Measurements from ENCODE around the gene ETS1. TPM values are rescaled to one million over a fixed set of nuclear protein-coding genes. Genes with fewer than 3 reads are reported as not detected.

The ETS1 gene
- total RNA-seq, 6 experiments from 2014 or later: 55.2 to 78.6 (median 73.2) TPM

DNA sequence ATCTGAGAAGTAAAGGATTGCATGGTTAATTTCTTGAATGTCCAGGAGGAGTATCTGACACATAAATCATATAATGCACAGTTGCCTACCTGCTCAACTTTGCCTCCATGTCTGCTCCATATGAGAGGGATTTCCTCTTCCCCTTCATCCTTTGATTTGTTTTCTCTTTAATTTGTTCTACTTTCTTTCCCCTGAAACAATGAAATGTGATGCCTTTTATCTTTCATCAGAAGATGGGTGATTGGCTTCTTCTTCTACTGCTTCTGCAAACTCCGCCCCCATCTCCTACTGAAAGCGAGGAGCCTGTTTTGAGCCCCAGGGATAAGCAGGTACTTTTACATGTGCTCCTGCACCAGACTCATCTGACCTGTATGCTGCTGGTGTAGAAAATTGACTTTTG is 9.9 kb upstream of the ETS1 start:
- Mint-ChIP-seq H3K4me3 (no peak overlapping the region), H3K9me3 (no peaks in the 10 kb centered on the region), H3K27ac (no peak overlapping the region), H3K4me1 (ENCODE audit: low read depth) (peaks cover 64% of the 10 kb centered on the region), H3K36me3 (ENCODE audit: low read depth) (no peaks in the 10 kb centered on the region), H3K27me3 (ENCODE audit: insufficient read depth) (peaks cover 1% of the 10 kb centered on the region; the same call in 1 of the 2 replicates)
- DNase-seq: no peak
- TF ChIP-seq CTCF (IDR thresholded peaks at IDR 0.05): no peak

- Mint-ChIP-seq H3K4me1 (ENCODE audit: low read depth) (peaks cover 64% of the 10 kb centered on the region), H3K4me3 (no peak overlapping the region), H3K36me3 (ENCODE audit: low read depth) (no peaks in the 10 kb centered on the region), H3K27ac (no peak overlapping the region), H3K9me3 (no peaks in the 10 kb centered on the region), H3K27me3 (ENCODE audit: insufficient read depth) (peaks cover 3% of the 10 kb centered on the region; the same call in 1 of the 2 replicates)
- TF ChIP-seq CTCF (IDR thresholded peaks at IDR 0.05): no peak
- DNase-seq: no peak
Measured at GRCh38 chr11:128596250-128596649, 8.9 kb upstream of the ETS1 start.

DNA sequence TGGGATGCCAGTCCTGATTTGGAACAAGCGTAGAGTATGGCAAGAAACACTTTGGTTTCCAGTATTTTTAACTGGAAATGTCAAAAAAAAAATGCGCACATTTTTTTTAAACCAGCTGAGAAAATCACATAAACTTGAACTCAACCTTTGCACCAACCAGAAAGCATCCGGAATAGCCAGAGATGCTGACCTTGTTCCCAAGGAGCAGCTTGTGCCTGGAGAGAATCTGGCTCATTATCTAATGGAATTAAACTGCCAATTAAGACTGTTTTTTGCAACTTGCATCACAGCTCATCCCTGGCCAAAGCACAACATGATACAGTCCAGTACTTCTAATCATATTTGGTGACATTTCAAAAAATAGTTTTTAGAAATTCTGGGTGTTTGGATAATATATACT is 8.4 kb upstream of the ETS1 start:
- peaks cover 64% of the 10 kb centered on the region for H3K4me1 Mint-ChIP-seq (ENCODE audit: low read depth)
- no peaks in the 10 kb centered on the region for H3K9me3 Mint-ChIP-seq
- H3K36me3 Mint-ChIP-seq (ENCODE audit: low read depth): no peaks in the 10 kb centered on the region
- H3K27ac Mint-ChIP-seq: no peak overlapping the region
- H3K4me3 Mint-ChIP-seq: no peak overlapping the region
- no peak for TF ChIP-seq CTCF (IDR thresholded peaks at IDR 0.05)
- DNase-seq: no peak
- peaks cover 6% of the 10 kb centered on the region; the same call in 1 of the 2 replicates for H3K27me3 Mint-ChIP-seq (ENCODE audit: insufficient read depth)

- Mint-ChIP-seq H3K27ac (no peak overlapping the region), H3K9me3 (no peaks in the 10 kb centered on the region), H3K27me3 (ENCODE audit: insufficient read depth) (peaks cover 4% of the 10 kb centered on the region; the same call in 1 of the 2 replicates), H3K36me3 (ENCODE audit: low read depth) (no peaks in the 10 kb centered on the region; the same call in 1 of the 2 replicates), H3K4me3 (no peak overlapping the region), H3K4me1 (ENCODE audit: low read depth) (peaks cover 58% of the 10 kb centered on the region)
- DNase-seq: peak; percentile 26
- no peak for TF ChIP-seq CTCF (IDR thresholded peaks at IDR 0.05)
Measured at GRCh38 chr11:128595221-128595620, 7.9 kb upstream of the ETS1 start.

DNA sequence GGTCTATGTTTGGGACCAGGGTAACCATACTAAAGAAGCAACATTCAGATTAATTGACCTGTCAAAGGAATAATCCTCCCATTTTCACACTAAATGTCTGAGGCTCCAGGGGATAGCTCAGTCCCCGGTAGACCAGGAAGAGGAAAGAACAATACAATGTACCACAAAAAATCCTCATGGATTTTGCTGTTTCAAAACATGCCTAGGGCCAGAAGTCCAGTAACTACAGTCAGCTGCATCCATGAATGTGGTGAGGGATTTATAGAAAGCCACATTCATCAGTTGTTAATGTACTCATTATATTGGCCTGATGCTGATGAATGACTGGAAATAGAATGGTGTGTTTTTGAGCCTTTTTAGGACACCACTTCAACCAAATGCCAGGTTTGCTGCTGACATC is 6.9 kb upstream of the ETS1 start:
- TF ChIP-seq CTCF (IDR thresholded peaks at IDR 0.05): no peak
- peaks cover 48% of the 10 kb centered on the region for H3K4me1 Mint-ChIP-seq (ENCODE audit: low read depth)
- H3K27me3 Mint-ChIP-seq (ENCODE audit: insufficient read depth): peaks cover 4% of the 10 kb centered on the region; the same call in 1 of the 2 replicates
- no peaks in the 10 kb centered on the region for H3K9me3 Mint-ChIP-seq
- DNase-seq: no peak
- no peaks in the 10 kb centered on the region; the same call in 1 of the 2 replicates for H3K36me3 Mint-ChIP-seq (ENCODE audit: low read depth)
- H3K4me3 Mint-ChIP-seq: no peak overlapping the region
- no peak overlapping the region for H3K27ac Mint-ChIP-seq

- no peak overlapping the region for H3K4me3 Mint-ChIP-seq
- no peak for TF ChIP-seq CTCF (IDR thresholded peaks at IDR 0.05)
- H3K9me3 Mint-ChIP-seq: no peaks in the 10 kb centered on the region
- peak; percentile 61 for DNase-seq
- H3K27me3 Mint-ChIP-seq (ENCODE audit: insufficient read depth): peaks cover 4% of the 10 kb centered on the region; the same call in 1 of the 2 replicates
- peaks cover 41% of the 10 kb centered on the region for H3K4me1 Mint-ChIP-seq (ENCODE audit: low read depth)
- no peak overlapping the region for H3K27ac Mint-ChIP-seq
- H3K36me3 Mint-ChIP-seq (ENCODE audit: low read depth): no peaks in the 10 kb centered on the region; the same call in 1 of the 2 replicates
Measured at GRCh38 chr11:128593281-128593680, 5.9 kb upstream of the ETS1 start.
